IPS DF 4.7 (cell line): ENCODE measurements around the gene LTBP1.

Source experiments
- DNase-seq: peaks from one replicate; pipeline ENCODE4 v3.0.0-alpha.2; 2013; ENCODE audit warnings: low spot score; ENCODE audit errors: extremely low read depth

LTBP1 gene

DNA sequence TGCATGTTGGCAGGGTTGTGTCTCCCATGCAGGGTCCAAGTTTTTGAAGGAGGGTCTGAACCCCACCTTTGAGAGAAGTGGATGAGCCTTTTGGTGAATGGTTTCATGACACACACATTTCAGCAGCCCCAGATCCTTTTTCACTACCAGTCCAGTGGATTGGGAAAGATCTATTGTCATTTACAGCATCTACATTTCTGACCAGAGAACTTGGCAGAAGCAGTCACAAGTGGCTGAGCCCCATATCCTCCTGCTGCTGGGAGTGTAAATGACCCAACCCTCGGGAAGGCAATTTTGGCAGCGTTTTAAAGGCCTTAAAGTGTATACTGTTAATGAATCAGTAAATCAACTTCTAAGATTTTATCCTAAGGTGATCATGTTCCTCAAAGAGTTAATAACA, 355.6 kb downstream of the LTBP1 start:
- no peak for DNase-seq

GRCh38 chr2:33304032-33304864, 357.5 kb downstream of the LTBP1 start:
- no peak for DNase-seq

- no peak for DNase-seq
Measured at GRCh38 chr2:33307659-33308270, 361.0 kb downstream of the LTBP1 start.

GRCh38 chr2:33312355-33312754, 365.6 kb downstream of the LTBP1 start:
- DNase-seq = no peak

- DNase-seq = no peak
Measured at GRCh38 chr2:33313039-33313438, 366.3 kb downstream of the LTBP1 start.

- no peak for DNase-seq
Measured at GRCh38 chr2:33314541-33314940, 367.8 kb downstream of the LTBP1 start.

DNA sequence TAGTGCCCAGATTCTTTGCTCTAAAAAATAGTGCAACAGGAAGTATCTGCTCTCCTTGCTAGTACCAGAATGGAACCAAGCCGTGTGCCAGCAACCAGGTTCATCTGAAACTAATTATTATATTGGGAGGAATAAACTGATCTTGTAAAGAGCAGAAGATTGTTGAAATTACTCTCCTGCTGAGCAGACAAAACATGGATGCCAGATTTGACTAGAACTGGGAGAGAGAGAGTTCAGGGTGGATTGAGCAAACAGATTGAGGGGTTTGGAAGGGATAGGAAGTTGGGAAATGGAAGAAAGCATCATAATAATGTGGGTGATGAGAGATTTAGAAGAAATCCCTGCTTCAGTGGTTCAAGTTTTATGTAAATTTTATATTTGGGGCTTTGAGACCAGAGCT, 369.6 kb downstream of the LTBP1 start:
- no peak for DNase-seq

DNA sequence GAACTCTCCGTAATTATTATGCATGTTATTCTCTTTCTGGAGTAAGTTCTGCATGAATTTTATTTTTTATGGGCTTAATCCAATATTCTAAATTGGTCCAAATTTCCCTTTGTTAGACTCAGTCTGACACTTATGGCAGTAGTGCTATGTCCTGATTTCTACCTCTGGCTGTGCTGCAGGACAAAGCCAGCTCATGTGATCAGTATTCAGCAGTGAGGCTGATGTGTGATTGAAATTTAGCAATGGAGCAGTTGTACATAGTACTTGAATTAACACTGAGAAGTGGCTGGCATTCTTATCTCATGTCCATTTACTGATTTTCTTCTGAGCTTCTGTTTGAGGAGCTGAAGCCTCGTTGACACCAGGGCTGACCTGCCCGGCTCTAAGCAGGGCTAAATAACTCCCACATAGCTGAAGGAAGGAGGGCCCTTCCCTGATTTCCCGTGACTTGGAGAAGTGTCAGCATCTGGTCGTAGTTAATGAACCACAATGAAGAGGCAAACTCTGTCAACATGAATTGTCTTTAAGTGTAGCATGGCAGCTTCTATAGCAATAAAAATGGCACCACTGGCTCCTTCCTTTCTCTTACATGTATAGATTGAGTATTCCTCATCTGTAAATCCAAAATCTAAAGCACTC, 370.7 kb downstream of the LTBP1 start:
- DNase-seq = no peak

GRCh38 chr2:33318456-33318855, 371.7 kb downstream of the LTBP1 start:
- DNase-seq = no peak

GRCh38 chr2:33320573-33320972, 373.8 kb downstream of the LTBP1 start:
- DNase-seq = no peak

GRCh38 chr2:33321236-33321771, 374.6 kb downstream of the LTBP1 start:
- DNase-seq = no peak

DNA sequence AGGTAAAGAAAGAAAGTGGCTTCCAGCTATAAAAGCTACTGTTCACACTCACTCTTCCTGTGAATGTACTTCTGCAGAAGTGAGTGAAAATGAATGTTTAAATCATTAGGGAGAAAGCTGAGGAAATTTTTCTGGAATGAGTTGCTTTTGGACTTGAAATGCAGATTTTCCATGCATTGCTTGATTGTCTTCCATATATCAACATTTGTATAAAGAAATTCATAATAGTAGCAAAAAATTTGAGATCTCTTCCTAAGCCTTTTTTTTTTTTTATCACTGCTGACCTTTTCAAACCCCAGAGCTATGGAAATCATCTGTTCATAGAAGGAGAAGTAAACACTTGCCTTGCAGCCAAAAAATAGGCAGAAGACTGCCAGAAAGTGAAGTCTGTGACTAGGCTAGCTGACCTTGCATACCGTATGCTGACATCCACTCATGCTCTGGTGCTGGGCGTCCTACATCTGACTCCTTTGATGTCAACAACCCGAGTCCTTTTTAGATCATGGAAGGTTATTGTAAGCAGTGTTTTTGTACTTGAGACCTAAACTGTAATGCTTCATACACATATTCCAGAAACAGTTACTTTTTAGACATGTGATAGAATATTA, 375.2 kb downstream of the LTBP1 start:
- no peak for DNase-seq

GRCh38 chr2:33322612-33323011, 375.9 kb downstream of the LTBP1 start:
- no peak for DNase-seq

DNA sequence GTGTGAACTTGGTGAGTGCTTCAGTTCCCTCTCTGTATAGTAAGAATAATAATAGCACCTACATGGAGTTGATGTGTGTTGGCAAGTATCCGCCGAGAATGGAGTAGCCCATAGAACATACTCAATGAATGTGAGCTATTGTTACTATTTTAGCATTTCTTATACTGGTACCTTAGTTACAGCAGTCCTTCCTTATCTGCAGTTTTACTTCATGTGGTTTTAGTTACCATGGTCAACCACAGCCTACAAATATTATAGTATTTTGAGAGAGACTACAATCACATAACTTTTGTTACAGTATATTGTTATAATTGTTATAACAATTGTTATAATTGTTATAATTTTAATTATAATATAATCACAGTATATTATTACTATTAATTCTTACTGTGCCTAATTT, 377.2 kb downstream of the LTBP1 start:
- DNase-seq = no peak

DNA sequence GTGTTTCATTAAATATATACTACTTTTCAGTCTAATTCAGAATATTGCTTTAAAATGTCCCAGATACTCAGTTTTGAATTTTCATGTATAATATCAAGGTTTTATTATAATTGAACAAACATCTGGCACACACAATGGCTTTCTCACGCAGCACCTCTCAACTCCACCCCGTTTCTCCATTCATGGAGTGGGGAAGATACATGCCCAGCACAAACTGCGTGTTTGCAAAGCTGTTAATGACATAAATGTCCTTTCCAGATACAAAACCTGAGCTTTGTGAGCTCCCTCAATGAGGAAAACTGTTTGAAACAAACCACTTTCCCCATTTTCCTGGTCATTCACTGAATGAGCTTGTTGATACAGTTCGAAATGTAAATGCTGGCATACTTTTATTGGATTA, 379.3 kb downstream of the LTBP1 start:
- no peak for DNase-seq

GRCh38 chr2:33333433-33333832, 386.7 kb downstream of the LTBP1 start:
- no peak for DNase-seq

GRCh38 chr2:33334083-33334482, 387.3 kb downstream of the LTBP1 start:
- DNase-seq = no peak

DNA sequence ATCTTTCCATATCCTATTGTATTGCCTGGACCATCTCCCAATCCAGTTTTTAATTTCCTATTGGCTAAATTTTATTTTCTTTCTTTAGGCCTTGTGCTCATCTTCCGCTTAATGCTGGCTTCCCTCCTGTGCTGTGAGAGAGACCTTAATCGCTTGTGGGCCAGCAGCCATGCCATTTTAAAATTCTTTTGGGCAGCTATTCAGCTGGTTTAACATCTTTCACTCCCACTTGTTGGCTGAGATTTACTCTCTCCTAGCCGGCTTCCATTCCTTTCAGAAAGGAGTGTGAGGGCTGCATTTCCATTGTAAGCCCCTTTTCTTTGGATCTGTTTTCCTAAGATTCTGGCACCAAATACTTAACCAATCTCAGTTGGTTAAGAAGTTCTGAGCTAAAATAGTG, 388.8 kb downstream of the LTBP1 start:
- no peak for DNase-seq

- no peak for DNase-seq
Measured at GRCh38 chr2:33336036-33336625, 389.4 kb downstream of the LTBP1 start.

DNA sequence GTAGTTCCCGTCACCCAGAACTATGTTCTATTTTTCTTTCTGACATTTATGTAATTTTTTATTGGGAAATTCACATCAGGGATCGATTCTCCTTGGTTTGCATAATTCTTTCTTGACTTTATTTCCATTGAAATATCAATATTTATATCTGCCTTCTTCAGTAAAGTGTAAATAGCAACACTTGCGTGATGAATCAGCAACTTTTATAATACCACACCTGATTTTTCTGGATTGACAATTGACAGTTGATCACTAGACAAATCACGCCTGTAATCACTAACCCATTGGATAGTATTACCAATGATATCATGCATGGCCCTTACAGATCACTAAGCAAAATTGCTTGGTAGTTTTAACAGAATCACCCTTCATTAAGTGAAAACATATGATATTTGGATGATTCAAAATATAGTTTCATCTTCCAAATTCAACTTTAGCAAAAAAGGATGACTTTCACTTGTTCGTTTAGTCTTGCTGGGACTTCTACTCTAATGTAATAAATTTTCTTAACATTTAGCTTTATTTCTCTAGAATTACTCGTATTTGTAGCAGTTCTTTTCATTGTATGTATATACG, 390.7 kb downstream of the LTBP1 start:
- DNase-seq = no peak

- no peak for DNase-seq
Measured at GRCh38 chr2:33337981-33338380, 391.2 kb downstream of the LTBP1 start.
